GM19023 (cell line): Measurements from ENCODE around the gene KRTAP19-2.
"Not testable (repeated sequence)": the region's sequence is repeated elsewhere in the genome, so short reads cannot be mapped to it uniquely, and the experiment has no call there.

Experiments used
- ATAC-seq: cut with Tn5 transposase; IDR thresholded peaks from one replicate; pipeline ENCODE4 v1.9.1; 2021; ENCODE audit warnings: mild to moderate bottlenecking, moderate library complexity; ENCODE audit not compliant: unreplicated experiment

Gene KRTAP19-2

GRCh38 chr21:30487336-30487735 lies at the start of gene KRTAP19-2:
Gene KRTAP19-2 (minus strand): TSS chr21:30487436. CDS start chr21:30487348, 88 bp downstream.
- ATAC-seq, result no peak

GRCh38 chr21:30518876-30519275 lies 31.6 kb upstream of the KRTAP19-2 start:
- ATAC-seq, result no peak

GRCh38 chr21:30515681-30516080 lies 28.4 kb upstream of the KRTAP19-2 start:
- no peak for ATAC-seq

- ATAC-seq, result not testable (repeated sequence)
Observed at GRCh38 chr21:30505621-30506205, 18.5 kb upstream of the KRTAP19-2 start.

GRCh38 chr21:30502041-30502440 lies 14.8 kb upstream of the KRTAP19-2 start, which contains the start of gene KRTAP19-5:
Gene KRTAP19-5 (minus strand): TSS chr21:30502141. CDS start chr21:30502090, 51 bp downstream.
- no peak for ATAC-seq

GRCh38 chr21:30497065-30497464 lies 9.8 kb upstream of the KRTAP19-2 start, which contains the start of gene KRTAP19-4:
Gene KRTAP19-4 (minus strand): TSS chr21:30497165. CDS start chr21:30497110, 55 bp downstream.
- no peak for ATAC-seq

- ATAC-seq, result no peak
Observed at GRCh38 chr21:30491963-30492428, 4.8 kb upstream of the KRTAP19-2 start, which contains the start of gene KRTAP19-3. Gene KRTAP19-3 (minus strand): TSS chr21:30492013. CDS start chr21:30491957, 56 bp downstream.

- ATAC-seq, result no peak
Observed at GRCh38 chr21:30486180-30486579, 1.1 kb downstream of the KRTAP19-2 start.

- ATAC-seq, result no peak
Observed at GRCh38 chr21:30482130-30482529, 5.1 kb downstream of the KRTAP19-2 start.

- ATAC-seq, result no peak
Observed at GRCh38 chr21:30480145-30480544, 7.1 kb downstream of the KRTAP19-2 start, which contains the start of gene KRTAP19-1. Gene KRTAP19-1 (minus strand): TSS chr21:30480367. CDS start chr21:30480317, 50 bp downstream.

GRCh38 chr21:30479259-30479658 lies 8.0 kb downstream of the KRTAP19-2 start:
- no peak for ATAC-seq

GRCh38 chr21:30478004-30478403 lies 9.2 kb downstream of the KRTAP19-2 start:
- no peak for ATAC-seq

- ATAC-seq, result no peak
Observed at GRCh38 chr21:30468900-30469714, 18.1 kb downstream of the KRTAP19-2 start.

- no peak for ATAC-seq
Observed at GRCh38 chr21:30463713-30464112, 23.5 kb downstream of the KRTAP19-2 start.

GRCh38 chr21:30448514-30448913 lies 38.7 kb downstream of the KRTAP19-2 start:
- ATAC-seq, result no peak

- no peak for ATAC-seq
Observed at GRCh38 chr21:30447056-30447455, 40.2 kb downstream of the KRTAP19-2 start.

GRCh38 chr21:30444204-30444603 lies 43.0 kb downstream of the KRTAP19-2 start:
- no peak for ATAC-seq

GRCh38 chr21:30443226-30443625 lies 44.0 kb downstream of the KRTAP19-2 start:
- ATAC-seq, result no peak

- no peak for ATAC-seq
Observed at GRCh38 chr21:30439975-30440374, 47.3 kb downstream of the KRTAP19-2 start, which contains the start of gene KRTAP15-1. Gene KRTAP15-1 (plus strand): TSS chr21:30440275. CDS start chr21:30440328, 53 bp downstream.
